RWPE2 (cell line): ENCODE results near the gene DPP10.

Experiments
- ATAC-seq: fragments of 200-7000 bp; cut with Tn5 transposase; 3 replicates; pipeline ENCODE4 v1.9.1; 2021; ENCODE audit warnings: low read depth
- DNase-seq: peaks from one replicate; pipeline ENCODE4 v3.0.0-alpha.2; 2020; ENCODE audit warnings: low spot score
- H3K27ac ChIP-seq: fragments of 450-650 bp; 2 replicates; pipeline ENCODE4 v1.5.1; 2017; ENCODE audit warnings: mild to moderate bottlenecking; ENCODE audit not compliant: poor library complexity, severe bottlenecking
- H3K27me3 ChIP-seq: fragments of 250-450 bp; sonication (Bioruptor Pico); 2 replicates; pipeline ENCODE4 v1.5.1; 2021; ENCODE audit warnings: mild to moderate bottlenecking, moderate library complexity; ENCODE audit not compliant: insufficient read depth, poor library complexity, severe bottlenecking
- H3K36me3 ChIP-seq: fragments of 250-450 bp; sonication (Bioruptor Pico); 2 replicates; pipeline ENCODE4 v1.5.1; 2020; ENCODE audit warnings: low read depth, mild to moderate bottlenecking, moderate library complexity
- H3K4me1 ChIP-seq: fragments of 250-450 bp; sonication (Bioruptor Pico); 2 replicates; pipeline ENCODE4 v1.5.1; 2021; ENCODE audit warnings: mild to moderate bottlenecking, moderate library complexity; ENCODE audit not compliant: insufficient read depth, poor library complexity, severe bottlenecking
- H3K4me3 ChIP-seq: fragments of 250-450 bp; sonication (Bioruptor Pico); 2 replicates; pipeline ENCODE4 v1.5.1; 2021; ENCODE audit warnings: mild to moderate bottlenecking, moderate library complexity; ENCODE audit not compliant: severe bottlenecking
- H3K9me3 ChIP-seq: fragments of 250-450 bp; sonication (Bioruptor Pico); 2 replicates; pipeline ENCODE4 v1.5.1; 2021; ENCODE audit warnings: mild to moderate bottlenecking, moderate library complexity; ENCODE audit not compliant: severe bottlenecking
- TF ChIP-seq, protein P1 (sequence below): fragments of 450-650 bp; IDR thresholded peaks from one replicate; pipeline ENCODE4 v1.5.1; 2017; ENCODE audit warnings: mild to moderate bottlenecking, moderate library complexity; ENCODE audit not compliant: poor library complexity, severe bottlenecking

DPP10 gene

DNA sequence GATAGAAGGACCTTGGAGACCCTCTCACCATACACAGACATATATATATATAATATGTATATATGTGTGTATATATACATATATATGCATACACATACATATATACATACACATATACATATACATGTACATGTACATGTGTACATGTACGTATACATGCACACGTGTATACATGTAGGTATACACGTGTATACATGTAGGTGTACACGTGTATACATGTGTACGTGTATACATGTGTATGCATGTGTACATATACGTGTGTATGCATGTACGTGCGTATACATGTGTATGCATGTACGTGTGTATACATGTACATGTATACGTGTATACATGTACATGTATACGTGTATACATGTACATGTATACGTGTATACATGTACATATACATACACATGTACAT, 54.5 kb downstream of the DPP10 start:
- no peaks in the 10 kb centered on the region for H3K9me3 ChIP-seq
- no peaks in the 10 kb centered on the region for H3K4me1 ChIP-seq
- ATAC-seq (no peak), DNase-seq (no peak)
- no peak overlapping the region for H3K27ac ChIP-seq
- H3K4me3 ChIP-seq, result no peak overlapping the region
- H3K27me3 ChIP-seq, result no peaks in the 10 kb centered on the region
- TF ChIP-seq, protein P1, sequence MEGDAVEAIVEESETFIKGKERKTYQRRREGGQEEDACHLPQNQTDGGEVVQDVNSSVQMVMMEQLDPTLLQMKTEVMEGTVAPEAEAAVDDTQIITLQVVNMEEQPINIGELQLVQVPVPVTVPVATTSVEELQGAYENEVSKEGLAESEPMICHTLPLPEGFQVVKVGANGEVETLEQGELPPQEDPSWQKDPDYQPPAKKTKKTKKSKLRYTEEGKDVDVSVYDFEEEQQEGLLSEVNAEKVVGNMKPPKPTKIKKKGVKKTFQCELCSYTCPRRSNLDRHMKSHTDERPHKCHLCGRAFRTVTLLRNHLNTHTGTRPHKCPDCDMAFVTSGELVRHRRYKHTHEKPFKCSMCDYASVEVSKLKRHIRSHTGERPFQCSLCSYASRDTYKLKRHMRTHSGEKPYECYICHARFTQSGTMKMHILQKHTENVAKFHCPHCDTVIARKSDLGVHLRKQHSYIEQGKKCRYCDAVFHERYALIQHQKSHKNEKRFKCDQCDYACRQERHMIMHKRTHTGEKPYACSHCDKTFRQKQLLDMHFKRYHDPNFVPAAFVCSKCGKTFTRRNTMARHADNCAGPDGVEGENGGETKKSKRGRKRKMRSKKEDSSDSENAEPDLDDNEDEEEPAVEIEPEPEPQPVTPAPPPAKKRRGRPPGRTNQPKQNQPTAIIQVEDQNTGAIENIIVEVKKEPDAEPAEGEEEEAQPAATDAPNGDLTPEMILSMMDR, result no peak
- no peaks in the 10 kb centered on the region for H3K36me3 ChIP-seq

DNA sequence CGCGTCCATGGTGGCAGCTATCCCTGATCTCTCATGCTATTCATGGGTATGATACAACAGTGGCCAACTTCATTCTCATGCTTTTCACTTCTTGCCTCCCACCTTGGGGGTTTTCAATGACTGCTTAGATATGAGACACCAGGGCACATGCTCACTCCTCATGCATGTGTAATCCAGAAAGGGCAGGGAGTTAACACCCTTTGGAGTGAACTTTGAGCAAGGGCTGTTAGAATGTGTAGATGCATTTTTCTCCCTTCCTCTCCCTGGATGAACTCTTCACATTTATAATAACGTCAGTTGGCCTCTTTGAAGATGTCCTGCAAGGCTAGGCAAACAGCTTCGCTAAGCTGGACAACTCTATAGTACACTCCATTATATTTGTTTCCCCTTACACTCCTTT, 56.7 kb downstream of the DPP10 start:
- ATAC-seq, result no peak

DNA sequence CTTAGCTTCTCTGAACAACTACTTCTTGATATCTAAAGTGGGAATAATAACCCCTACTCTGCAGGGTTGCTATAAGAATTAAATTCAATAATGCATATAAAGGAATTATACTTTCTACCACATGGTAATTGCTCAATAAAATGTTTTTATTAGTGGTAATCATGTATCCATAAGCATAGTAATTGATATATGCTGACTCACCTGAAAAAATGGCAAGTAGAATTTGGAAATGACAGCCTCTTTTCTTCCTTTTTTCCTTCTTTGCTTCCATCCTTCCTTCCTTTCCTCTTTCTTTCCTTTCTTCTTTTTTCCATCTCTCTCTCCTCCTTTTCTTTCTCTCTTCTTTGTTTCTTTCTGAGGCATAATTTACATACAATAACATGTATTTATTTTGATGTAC, 65.3 kb downstream of the DPP10 start:
- TF ChIP-seq, protein P1, result no peak
- no peak for DNase-seq
- H3K27me3 ChIP-seq, result peaks cover 3% of the 10 kb centered on the region
- H3K27ac ChIP-seq, result no peak overlapping the region
- no peaks in the 10 kb centered on the region for H3K4me1 ChIP-seq
- no peaks in the 10 kb centered on the region for H3K36me3 ChIP-seq
- ATAC-seq, result no peak
- H3K9me3 ChIP-seq, result no peaks in the 10 kb centered on the region
- no peak overlapping the region for H3K4me3 ChIP-seq

More for the DNA sequence above, 56.7 kb downstream of the DPP10 start:
- no peaks in the 10 kb centered on the region for H3K36me3 ChIP-seq
- H3K4me3 ChIP-seq, result no peak overlapping the region
- H3K27ac ChIP-seq, result no peak overlapping the region
- DNase-seq, result no peak
- TF ChIP-seq, protein P1, result no peak
- H3K27me3 ChIP-seq, result no peaks in the 10 kb centered on the region
- no peaks in the 10 kb centered on the region for H3K4me1 ChIP-seq
- no peaks in the 10 kb centered on the region for H3K9me3 ChIP-seq

DNA sequence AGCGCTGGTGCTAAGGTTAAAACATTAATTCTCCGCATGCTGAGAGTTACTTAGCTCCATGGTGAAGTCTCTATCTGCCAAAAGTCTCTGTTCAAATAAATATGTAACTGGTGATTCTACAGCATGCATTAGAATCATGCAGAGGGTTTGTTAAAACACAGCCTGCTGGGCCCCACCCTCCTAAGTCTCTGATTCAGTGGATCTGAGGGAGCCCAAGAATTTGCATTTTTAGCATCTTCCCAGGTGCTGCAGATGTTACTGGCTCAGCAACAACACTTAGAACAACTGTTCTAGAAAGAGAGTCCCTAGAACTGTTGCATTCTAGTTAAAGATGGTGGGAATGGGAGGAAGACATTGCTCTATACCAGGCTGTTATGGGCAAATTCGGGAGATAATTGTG, 73.4 kb downstream of the DPP10 start:
- H3K9me3 ChIP-seq, result no peaks in the 10 kb centered on the region
- no peak for ATAC-seq
- TF ChIP-seq, protein P1, result no peak
- H3K27ac ChIP-seq, result no peak overlapping the region
- H3K36me3 ChIP-seq, result no peaks in the 10 kb centered on the region
- no peak overlapping the region for H3K4me3 ChIP-seq
- no peak for DNase-seq
- no peaks in the 10 kb centered on the region for H3K27me3 ChIP-seq
- H3K4me1 ChIP-seq, result no peaks in the 10 kb centered on the region

DNA sequence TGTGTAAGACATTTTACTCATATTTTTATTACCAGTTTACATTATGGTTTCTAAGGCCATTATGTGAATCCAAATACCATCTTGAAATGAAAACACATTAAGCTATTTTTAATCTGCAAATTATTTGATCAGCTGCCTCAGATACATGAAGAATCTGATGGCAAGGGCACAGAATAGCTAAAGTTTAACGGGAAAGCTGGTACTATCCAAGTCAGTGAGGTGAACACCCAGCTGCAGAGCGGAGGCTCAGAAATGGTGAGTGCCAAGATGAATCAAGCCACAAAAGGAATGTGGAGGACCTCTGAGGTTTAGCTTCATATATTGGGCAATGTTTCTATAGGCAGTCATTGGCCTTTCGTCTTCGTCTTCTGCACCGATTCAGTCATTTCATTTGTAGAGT, 75.1 kb downstream of the DPP10 start:
- DNase-seq (no peak), ATAC-seq (no peak)
- TF ChIP-seq, protein P1, result no peak
- Histone ChIP-seq H3K9me3 (no peaks in the 10 kb centered on the region), H3K27ac (no peak overlapping the region), H3K4me1 (no peaks in the 10 kb centered on the region), H3K4me3 (no peak overlapping the region), H3K36me3 (no peaks in the 10 kb centered on the region), H3K27me3 (no peaks in the 10 kb centered on the region)
